Astrocyte (in vitro differentiated cells and primary cell): ENCODE results near the gene COLEC11.

ENCODE experiments used
- EZH2 ChIP-seq: IDR thresholded peaks from 2 replicates; pipeline ENCODE4 v1.6.1; 2012; ENCODE audit warnings: mild to moderate bottlenecking, low read length, inconsistent platforms; ENCODE audit not compliant: insufficient read depth
- TF ChIP-seq, protein P1 (sequence below): IDR thresholded peaks from 2 replicates; pipeline ENCODE4 v1.5.1; 2011; ENCODE audit warnings: low read depth, mild to moderate bottlenecking, inconsistent platforms, low read length, moderate library complexity; ENCODE audit not compliant: insufficient read depth

DNA sequence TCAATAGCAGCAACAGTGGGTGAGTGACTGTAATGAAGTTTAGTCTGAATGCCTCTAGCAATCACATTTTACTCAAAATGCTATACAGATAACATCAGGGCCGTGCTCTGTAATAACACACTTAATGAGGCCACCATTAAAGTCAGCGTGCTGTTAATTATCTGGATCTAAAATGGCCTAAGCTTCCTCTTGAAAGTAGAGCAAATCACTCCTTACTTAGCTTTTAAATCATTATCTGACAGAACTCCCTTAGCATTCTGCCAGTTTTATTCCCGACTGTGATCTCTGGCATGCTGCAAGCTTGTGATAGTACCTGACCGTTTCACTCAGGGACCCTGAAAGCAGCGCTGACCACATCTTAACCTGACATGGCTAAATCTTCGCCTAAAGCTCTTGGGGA, 10.8 kb upstream of the COLEC11 start:
- TF ChIP-seq, protein P1, sequence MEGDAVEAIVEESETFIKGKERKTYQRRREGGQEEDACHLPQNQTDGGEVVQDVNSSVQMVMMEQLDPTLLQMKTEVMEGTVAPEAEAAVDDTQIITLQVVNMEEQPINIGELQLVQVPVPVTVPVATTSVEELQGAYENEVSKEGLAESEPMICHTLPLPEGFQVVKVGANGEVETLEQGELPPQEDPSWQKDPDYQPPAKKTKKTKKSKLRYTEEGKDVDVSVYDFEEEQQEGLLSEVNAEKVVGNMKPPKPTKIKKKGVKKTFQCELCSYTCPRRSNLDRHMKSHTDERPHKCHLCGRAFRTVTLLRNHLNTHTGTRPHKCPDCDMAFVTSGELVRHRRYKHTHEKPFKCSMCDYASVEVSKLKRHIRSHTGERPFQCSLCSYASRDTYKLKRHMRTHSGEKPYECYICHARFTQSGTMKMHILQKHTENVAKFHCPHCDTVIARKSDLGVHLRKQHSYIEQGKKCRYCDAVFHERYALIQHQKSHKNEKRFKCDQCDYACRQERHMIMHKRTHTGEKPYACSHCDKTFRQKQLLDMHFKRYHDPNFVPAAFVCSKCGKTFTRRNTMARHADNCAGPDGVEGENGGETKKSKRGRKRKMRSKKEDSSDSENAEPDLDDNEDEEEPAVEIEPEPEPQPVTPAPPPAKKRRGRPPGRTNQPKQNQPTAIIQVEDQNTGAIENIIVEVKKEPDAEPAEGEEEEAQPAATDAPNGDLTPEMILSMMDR, result no peak
- TF ChIP-seq EZH2, result no peak
